HCT116 (cell line): ENCODE data around the gene LYPD3. TPM values are rescaled to one million over a fixed set of nuclear protein-coding genes. Genes with fewer than 3 reads are reported as not detected.

Experiments used
- ATAC-seq: fragments of 200-7000 bp; cut with Tn5 transposase; 2 replicates; pipeline ENCODE4 v1.9.1; 2020; ENCODE audit warnings: mild to moderate bottlenecking, moderate library complexity
- BruUV-seq: library from RNA; stranded (reverse); fragments of 400-500 nt; replicated peaks from 2 replicates; lab custom pipeline; 2021; lab: Mats Ljungman, UMichigan
- CTCF ChIA-PET: fragments of 300-600 bp; sonication (Branson Sonifier 250); formaldehyde crosslinking; loops from one replicate; lab custom pipeline; 2021; ENCODE audit warnings: antibody characterized with exemption; lab: Charles Lee
- POLR2A ChIA-PET: fragments of 300-600, 350-600 bp; sonication (Branson Sonifier 250); formaldehyde crosslinking; loops from one replicate; lab custom pipeline; 2021; ENCODE audit warnings: antibody characterized with exemption; lab: Charles Lee
- RAD21 ChIA-PET, 2 experiments: fragments of 300-600 bp; sonication (Branson Sonifier 250); formaldehyde crosslinking; loops; one replicate each; lab custom pipeline; 2023; ENCODE audit warnings: low total read pairs in 2 of 2; ENCODE audit not compliant: uncharacterized antibody in 2 of 2, unreplicated experiment in 2 of 2, low non-redundant PET in 1 of 2; lab: Charles Lee
- DNase-seq: peaks from one replicate; pipeline ENCODE4 v3.0.0-alpha.2; 2010; ENCODE audit warnings: low read depth, low spot score
- H2AFZ ChIP-seq: fragments of 200-600 bp; shearing (Covaris generic), sonication (generic); 2 replicates; pipeline ENCODE4 v1.6.1; 2017; ENCODE audit warnings: low read depth, mixed run types, mixed read lengths, antibody characterized with exemption, low read length; ENCODE audit not compliant: poor library complexity, severe bottlenecking
- H3K27ac ChIP-seq: 2 replicates; pipeline ENCODE4 v1.5.1; 2012; ENCODE audit warnings: low read depth, low read length
- H3K27me3 ChIP-seq: fragments of 200-600 bp; sonication (generic); 2 replicates; pipeline ENCODE4 v1.6.1; 2016; ENCODE audit warnings: mixed run types, low read length, mixed read lengths; ENCODE audit not compliant: insufficient read depth
- H3K36me3 ChIP-seq, 2 experiments: fragments of 200-500 bp in 1 of 2; fragments of 200-600 bp in 1 of 2; sonication (Bioruptor generic) in 1 of 2; sonication (generic) in 1 of 2; 2 replicates each; pipeline versions ENCODE4 v1.5.1 to v1.6.1; 2014 to 2016; ENCODE audit warnings: low read length in 2 of 2, inconsistent platforms in 1 of 2, mixed read lengths in 1 of 2, mixed run types in 1 of 2; ENCODE audit not compliant: insufficient read depth in 2 of 2, control insufficient read depth in 1 of 2
- H3K4me1 ChIP-seq, 2 experiments: fragments of 200-600 bp in 1 of 2; sonication (generic) in 1 of 2; 2 replicates each; pipeline versions ENCODE4 v1.5.1 to v1.6.1; 2012 to 2017; ENCODE audit warnings: low read length in 2 of 2, inconsistent platforms in 1 of 2, mild to moderate bottlenecking in 1 of 2, mixed read lengths in 1 of 2, mixed run types in 1 of 2, moderate library complexity in 1 of 2; ENCODE audit not compliant: insufficient read depth in 2 of 2, control insufficient read depth in 1 of 2
- H3K4me2 ChIP-seq: fragments of 200-600 bp; sonication (generic); 2 replicates; pipeline ENCODE4 v1.6.1; 2017; ENCODE audit warnings: mixed run types, low read length, mixed read lengths
- H3K4me3 ChIP-seq, 2 experiments: fragments of 200-600 bp in 1 of 2; sonication (generic) in 1 of 2; replicated peaks in 1 of 2; 2 replicates each; pipeline ENCODE4 v1.5.1; 2011 to 2016; ENCODE audit warnings: low read length in 2 of 2, control low read depth in 1 of 2, low read depth in 1 of 2, mild to moderate bottlenecking in 1 of 2, mixed read lengths in 1 of 2, mixed run types in 1 of 2
- H3K79me2 ChIP-seq: fragments of 200-600 bp; sonication (generic); 2 replicates; pipeline ENCODE4 v1.6.1; 2017; ENCODE audit warnings: mild to moderate bottlenecking, mixed run types, low read length, moderate library complexity, mixed read lengths; ENCODE audit not compliant: insufficient read depth
- H3K9ac ChIP-seq: fragments of 200-600 bp; sonication (generic); 2 replicates; pipeline ENCODE4 v1.6.1; 2016; ENCODE audit warnings: low read length, mixed read lengths
- H3K9me2 ChIP-seq: fragments of 200-600 bp; sonication (generic), shearing (Covaris generic); 2 replicates; pipeline ENCODE4 v1.6.1; 2017; ENCODE audit warnings: mixed run types, mild to moderate bottlenecking, moderate library complexity; ENCODE audit not compliant: insufficient read depth
- H3K9me3 ChIP-seq, 2 experiments: fragments of 200-500 bp in 1 of 2; fragments of 200-600 bp in 1 of 2; sonication (Bioruptor generic) in 1 of 2; sonication (generic) in 1 of 2; 2 replicates each; pipeline ENCODE4 v1.6.1; 2014 to 2017; ENCODE audit warnings: low read length in 2 of 2, mixed read lengths in 2 of 2, inconsistent platforms in 1 of 2, low read depth in 1 of 2, mild to moderate bottlenecking in 1 of 2, mixed run types in 1 of 2, moderate library complexity in 1 of 2; ENCODE audit not compliant: control insufficient read depth in 1 of 2, insufficient read depth in 1 of 2
- H4K20me1 ChIP-seq: fragments of 200-600 bp; sonication (generic), shearing (Covaris generic); 2 replicates; pipeline ENCODE4 v1.6.1; 2017; ENCODE audit warnings: mixed run types, mild to moderate bottlenecking, moderate library complexity; ENCODE audit not compliant: insufficient read depth
- ATF3 ChIP-seq: IDR thresholded peaks from 2 replicates; pipeline ENCODE4 v1.6.1; 2012
- CBX3 ChIP-seq: IDR thresholded peaks from 2 replicates; pipeline ENCODE4 v1.6.1; 2012; ENCODE audit warnings: low read depth
- CTCF ChIP-seq, 3 experiments: fragments of 200-600 bp in 1 of 3; sonication (generic) in 1 of 3; IDR thresholded peaks in 2 of 3; conservative IDR thresholded peaks in 1 of 3; 2 replicates each; pipeline ENCODE4 v1.5.1; 2012 to 2017; ENCODE audit warnings: low read depth in 2 of 3, low read length in 2 of 3, antibody characterized with exemption in 1 of 3, borderline replicate concordance in 1 of 3, control low read depth in 1 of 3, mild to moderate bottlenecking in 1 of 3, mixed read lengths in 1 of 3, mixed run types in 1 of 3, moderate library complexity in 1 of 3; ENCODE audit not compliant: insufficient read depth in 1 of 3
- FOSL1 ChIP-seq: IDR thresholded peaks from 2 replicates; pipeline ENCODE4 v1.6.1; 2012; ENCODE audit warnings: low read depth
- MAX ChIP-seq: IDR thresholded peaks from 2 replicates; pipeline ENCODE4 v1.6.1; 2012
- POLR2AphosphoS5 ChIP-seq: IDR thresholded peaks from 2 replicates; pipeline ENCODE4 v1.6.1; 2011; ENCODE audit warnings: mild to moderate bottlenecking, low read depth, low read length, moderate library complexity
- RAD21 ChIP-seq: IDR thresholded peaks from 2 replicates; pipeline ENCODE4 v1.6.1; 2012; ENCODE audit warnings: low read depth, mild to moderate bottlenecking
- REST ChIP-seq: IDR thresholded peaks from 2 replicates; pipeline ENCODE4 v1.6.1; 2012; ENCODE audit warnings: low read depth
- SIN3A ChIP-seq: IDR thresholded peaks from 2 replicates; pipeline ENCODE4 v1.6.1; 2012; ENCODE audit warnings: low read depth
- SP1 ChIP-seq: IDR thresholded peaks from 2 replicates; pipeline ENCODE4 v1.6.1; 2012; ENCODE audit warnings: low read depth
- TCF7L2 ChIP-seq: IDR thresholded peaks from 2 replicates; pipeline ENCODE4 v1.7.0; 2011; ENCODE audit warnings: borderline replicate concordance, inconsistent platforms; ENCODE audit not compliant: insufficient read depth, insufficient read length; ENCODE audit errors: extremely low read depth
- intact Hi-C: fragments of 100-400 bp; cut with micrococcal nuclease; formaldehyde crosslinking; loops from 2 replicates; pipeline ENCODE4 v1.10.0; 2022
- total RNA-seq: library from RNA; stranded (reverse); gene quantifications from one replicate; pipeline ENCODE4 v1.2.1, GENCODE V29; 2021; ENCODE audit not compliant: unreplicated experiment

Gene LYPD3
- total RNA-seq, 1 experiment from 2014 or later: 3.6 TPM

DNA sequence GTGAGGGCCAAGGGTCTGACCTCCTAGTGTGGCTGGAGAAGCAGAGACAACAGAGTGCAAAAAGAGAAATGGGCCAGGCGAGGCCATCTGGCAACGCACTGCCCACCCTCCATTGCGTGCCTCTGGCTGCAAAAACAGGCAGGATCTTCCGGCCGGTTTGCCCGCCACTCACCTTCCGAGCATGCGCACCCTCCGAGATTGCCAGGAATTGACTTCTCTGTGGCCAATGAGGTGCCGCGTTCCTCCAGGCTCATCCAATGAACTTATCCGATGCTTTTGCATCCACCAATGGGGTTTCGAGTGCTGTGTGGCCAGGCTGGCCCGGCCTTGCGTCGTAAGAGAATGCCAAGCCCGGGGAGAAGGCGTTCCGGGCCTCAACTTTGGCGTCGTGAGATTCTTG lies 50.9 kb downstream of the LYPD3 start, which contains the start of gene TEX101 (continued):
- TF ChIP-seq MAX: no peak
- no peak for TF ChIP-seq REST
- no peak for TF ChIP-seq ATF3
- no peak for TF ChIP-seq POLR2AphosphoS5
- no peak for TF ChIP-seq FOSL1
- TF ChIP-seq TCF7L2: no peak

DNA sequence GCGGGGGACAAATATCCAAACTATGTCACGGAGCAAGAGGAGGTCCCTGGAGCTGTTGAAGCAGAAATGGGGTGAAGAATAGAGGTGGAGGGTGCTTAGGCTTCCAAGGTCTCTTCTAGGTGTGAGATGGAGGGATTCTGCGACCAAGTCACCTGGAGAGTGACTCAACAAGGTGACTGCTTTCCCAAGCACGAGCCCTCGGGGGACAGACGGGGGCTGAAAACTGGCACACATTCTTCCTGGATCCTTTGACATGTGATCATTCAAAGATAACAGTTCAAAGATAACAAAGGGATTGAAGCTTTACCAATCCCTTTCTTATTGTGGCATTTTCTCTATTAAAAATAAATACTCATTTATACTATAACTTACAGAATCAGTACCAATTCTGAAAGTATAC lies 53.0 kb downstream of the LYPD3 start:
- no peaks in the 10 kb centered on the region for H3K4me1 ChIP-seq
- H4K20me1 ChIP-seq: no peaks in the 10 kb centered on the region
- H3K9me2 ChIP-seq: no peaks in the 10 kb centered on the region
- no peak overlapping the region for H2AFZ ChIP-seq
- no peaks in the 10 kb centered on the region for H3K36me3 ChIP-seq
- no peak for TF ChIP-seq ATF3
- TF ChIP-seq MAX: no peak
- no peak for TF ChIP-seq RAD21
- no peak for TF ChIP-seq CBX3
- TF ChIP-seq SIN3A: no peak
- no peak for TF ChIP-seq CTCF (IDR thresholded peaks at IDR 0.05 in 2 of 3, conservative IDR thresholded peaks at IDR 0.05 in 1 of 3; ENCODE audit: borderline replicate concordance in 1 of 3, insufficient read depth in 1 of 3, low read depth in 2 of 3, low read length in 2 of 3)
- TF ChIP-seq SP1: no peak
- no peak for TF ChIP-seq TCF7L2
- no peak overlapping the region for H3K4me2 ChIP-seq
- no peak overlapping the region for H3K4me3 ChIP-seq
- no peak overlapping the region for H3K9ac ChIP-seq
- BruUV-seq: no TSS peak
- RAD21 ChIA-PET: no interaction called here
- H3K27ac ChIP-seq: no peak overlapping the region
- intact Hi-C loops: no loop called here
- no peaks in the 10 kb centered on the region for H3K27me3 ChIP-seq
- POLR2A ChIA-PET: no interaction called here
- DNase-seq: no peak
- no peaks in the 10 kb centered on the region for H3K79me2 ChIP-seq
- no peak for ATAC-seq
- no peaks in the 10 kb centered on the region for H3K9me3 ChIP-seq
- CTCF ChIA-PET: no interaction called here
